ENCODE results near the gene COMMD8.
"Not testable (repeated sequence)": the region's sequence is repeated elsewhere in the genome, so short reads cannot be mapped to it uniquely, and the experiment has no call there.

Gene COMMD8

DNA sequence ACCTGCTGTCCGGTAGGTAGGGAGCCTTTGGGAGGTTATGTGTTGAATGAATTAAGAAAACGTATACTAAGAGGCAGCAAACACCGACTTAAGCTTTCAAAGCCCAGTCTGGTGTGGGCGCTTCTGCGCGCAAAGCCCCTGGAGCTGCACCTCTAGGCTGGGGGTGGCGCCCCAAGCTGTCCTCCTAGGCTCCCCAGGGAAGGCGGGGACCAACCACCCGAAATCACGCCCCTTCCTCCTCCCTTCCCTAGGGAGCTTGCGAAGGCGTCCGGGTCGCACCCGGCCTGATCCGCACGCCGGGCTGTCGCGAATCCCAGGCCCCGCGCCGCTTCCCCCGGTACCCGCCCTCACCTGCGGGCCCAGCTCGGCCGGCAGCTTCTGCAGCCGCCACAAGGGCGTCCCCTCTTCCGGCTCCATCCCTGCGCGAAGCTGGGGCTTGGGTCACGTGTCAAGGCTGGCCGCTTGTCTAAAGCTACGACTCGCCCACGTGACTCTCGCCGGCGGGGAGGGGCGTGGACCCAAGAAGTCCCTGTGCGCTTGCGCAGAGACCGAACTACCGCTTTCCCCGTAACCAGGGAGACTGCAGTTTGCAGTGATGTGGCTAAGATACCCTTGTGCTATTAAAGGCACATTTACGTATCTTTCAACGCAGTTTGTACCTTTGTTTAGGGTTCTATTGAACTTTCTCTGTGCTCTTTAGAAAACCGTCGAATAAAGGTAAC, at the start of gene COMMD8:
TSS of gene COMMD8 (minus strand) at position 468 of the 722 bp plus-strand sequence. CDS start at position 417, 51 bp downstream.
- peak; percentile 95 for DNase-seq (ENCODE audit: low read depth)

- DNase-seq (ENCODE audit: low read depth), result no peak
Measured at GRCh38 chr4:47510506-47511143, 47.1 kb upstream of the COMMD8 start.

DNA sequence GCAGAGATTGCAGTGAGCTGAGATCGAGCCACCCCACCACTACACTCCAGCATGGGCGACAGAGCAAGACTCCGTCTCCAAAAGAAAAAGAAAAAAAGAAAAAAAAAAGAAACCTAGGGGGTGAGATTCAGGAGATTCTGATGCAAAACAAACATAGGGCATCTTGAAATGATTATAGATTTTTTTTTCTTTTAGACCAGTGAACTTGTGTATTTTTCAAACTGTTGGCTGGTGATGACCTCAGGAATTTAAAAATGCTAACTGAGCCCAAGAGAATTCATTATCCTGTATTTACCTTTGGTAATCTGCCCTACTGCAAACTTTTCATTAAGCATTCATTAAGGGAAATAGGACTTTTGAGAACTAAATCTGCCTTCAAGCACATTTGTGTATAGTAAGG, 42.2 kb upstream of the COMMD8 start:
- peak; percentile 13 for DNase-seq (ENCODE audit: low read depth)

- DNase-seq (ENCODE audit: low read depth), result no peak
Measured at GRCh38 chr4:47505147-47505546, 41.6 kb upstream of the COMMD8 start.

DNA sequence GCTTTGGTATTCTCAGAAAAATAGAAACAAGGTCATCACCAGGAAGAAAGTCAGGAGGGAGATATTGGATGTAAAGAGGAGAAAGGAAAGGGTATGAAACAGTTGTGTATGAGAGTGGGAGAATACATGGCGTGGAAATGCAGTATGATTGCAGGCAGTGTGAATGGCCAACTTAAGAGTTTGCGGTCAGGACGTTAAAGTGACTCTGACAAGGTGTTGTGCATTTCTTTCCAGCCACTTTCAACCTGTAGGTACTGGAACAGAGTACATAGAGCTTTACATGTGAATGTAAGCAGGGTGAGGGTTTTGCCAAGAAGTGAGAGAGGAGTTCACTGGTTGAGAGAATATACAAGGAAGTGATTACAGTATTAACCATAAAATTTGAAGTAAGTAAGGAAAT, 37.3 kb upstream of the COMMD8 start:
- no peak for DNase-seq (ENCODE audit: low read depth)

DNA sequence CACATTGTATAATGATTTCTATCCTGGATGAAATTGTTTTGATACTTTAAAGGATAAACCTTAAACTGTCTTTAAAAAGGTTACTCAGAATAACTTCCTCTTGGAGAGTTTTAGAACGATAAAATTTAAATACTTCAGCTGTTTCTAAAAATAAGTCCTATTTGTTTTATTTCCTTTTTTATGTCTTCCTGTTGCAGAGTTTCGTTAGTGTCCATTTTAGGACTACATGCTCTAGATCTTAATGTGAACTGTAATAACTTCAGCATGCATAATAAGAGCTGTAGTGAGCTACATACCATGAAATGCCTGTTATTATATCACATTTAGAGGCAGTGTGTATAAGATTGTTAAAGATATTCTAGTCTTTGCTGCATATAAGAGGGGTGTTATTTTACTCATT, 36.2 kb upstream of the COMMD8 start:
- DNase-seq (ENCODE audit: low read depth), result no peak

DNA sequence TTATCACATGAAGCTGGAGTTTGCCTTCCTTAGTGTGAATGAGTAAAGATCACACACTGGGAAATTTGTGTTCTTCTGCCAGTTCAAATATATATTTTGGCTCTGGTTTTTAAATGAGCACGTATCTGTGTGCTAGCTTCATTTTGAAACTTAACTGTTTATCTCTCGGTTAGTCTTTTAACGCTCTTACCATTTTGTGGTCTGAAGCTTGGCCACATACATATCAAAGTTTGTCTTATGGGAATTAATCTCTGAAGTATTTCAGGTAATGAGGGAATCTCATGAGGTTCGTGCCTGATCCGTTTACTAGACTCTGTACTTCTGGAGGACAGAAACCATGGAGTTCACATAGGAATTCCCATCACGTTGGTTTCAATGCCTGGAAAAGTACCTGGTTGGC, 35.4 kb upstream of the COMMD8 start:
- DNase-seq (ENCODE audit: low read depth), result no peak

- no peak for DNase-seq (ENCODE audit: low read depth)
Measured at GRCh38 chr4:47494124-47494430, 30.6 kb upstream of the COMMD8 start.

DNA sequence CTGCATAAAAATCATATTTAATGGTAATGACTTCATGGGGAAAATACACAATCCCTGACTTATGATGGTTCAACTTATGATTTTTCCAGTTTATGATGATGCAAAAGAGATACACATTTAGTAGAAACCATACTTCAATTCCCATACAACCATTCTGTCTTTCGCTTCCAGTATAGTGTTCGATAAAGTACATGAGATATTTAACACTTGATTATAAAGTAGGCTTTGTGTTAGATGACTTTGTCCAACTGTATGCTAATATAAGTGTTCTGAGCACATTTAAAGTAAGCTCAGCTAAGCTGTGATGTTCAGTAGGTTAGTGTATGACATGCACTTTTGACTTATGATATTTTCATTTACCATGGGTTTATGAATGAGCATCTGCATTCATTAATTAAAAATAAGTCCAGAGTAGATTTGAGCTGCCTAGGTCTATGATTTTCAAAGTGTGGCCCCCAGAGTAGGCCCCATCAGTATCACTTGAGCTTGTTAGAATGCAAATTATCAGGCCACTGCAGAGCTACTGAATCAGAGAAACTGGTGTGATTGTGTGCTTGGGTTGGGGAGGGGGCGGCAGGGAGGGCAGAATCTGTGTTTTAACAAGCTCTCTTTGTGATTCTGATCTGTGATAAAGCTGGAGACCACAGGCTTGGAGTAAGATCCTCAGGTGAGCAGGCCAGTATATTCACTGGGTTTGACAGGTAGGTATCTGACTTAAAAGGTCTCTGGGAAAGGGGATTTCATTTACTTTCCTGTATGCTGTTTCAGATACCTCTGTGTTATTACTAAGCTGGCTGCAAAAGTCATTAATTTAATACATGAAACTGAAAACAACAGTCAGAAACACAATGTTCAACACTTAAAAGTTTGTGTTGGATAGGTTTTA, 30.0 kb upstream of the COMMD8 start:
- no peak for DNase-seq (ENCODE audit: low read depth)

DNA sequence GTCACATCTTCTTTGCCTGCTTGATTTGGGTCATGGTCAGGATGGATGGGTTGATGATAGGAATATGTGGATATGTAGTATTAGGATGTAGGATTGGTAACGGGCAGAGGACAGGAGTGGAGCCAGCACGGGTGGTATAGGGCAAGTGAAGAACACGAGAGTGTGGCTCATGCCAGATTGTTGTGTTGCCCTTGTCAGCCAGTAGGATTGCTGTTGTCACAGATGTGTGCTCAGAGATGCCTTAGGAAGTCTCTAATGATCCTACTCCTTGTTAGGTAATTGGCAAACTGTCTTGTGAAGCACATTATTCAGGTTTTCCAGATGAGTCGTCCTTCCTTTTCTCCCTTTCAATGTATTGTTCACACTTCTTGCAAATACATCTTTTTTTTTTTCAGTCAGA, 27.0 kb upstream of the COMMD8 start:
- DNase-seq (ENCODE audit: low read depth), result peak; percentile 10

GRCh38 chr4:47488706-47489105, 25.2 kb upstream of the COMMD8 start:
- no peak for DNase-seq (ENCODE audit: low read depth)

- DNase-seq (ENCODE audit: low read depth), result not testable (repeated sequence)
Measured at GRCh38 chr4:47486727-47487126, 23.2 kb upstream of the COMMD8 start.

DNA sequence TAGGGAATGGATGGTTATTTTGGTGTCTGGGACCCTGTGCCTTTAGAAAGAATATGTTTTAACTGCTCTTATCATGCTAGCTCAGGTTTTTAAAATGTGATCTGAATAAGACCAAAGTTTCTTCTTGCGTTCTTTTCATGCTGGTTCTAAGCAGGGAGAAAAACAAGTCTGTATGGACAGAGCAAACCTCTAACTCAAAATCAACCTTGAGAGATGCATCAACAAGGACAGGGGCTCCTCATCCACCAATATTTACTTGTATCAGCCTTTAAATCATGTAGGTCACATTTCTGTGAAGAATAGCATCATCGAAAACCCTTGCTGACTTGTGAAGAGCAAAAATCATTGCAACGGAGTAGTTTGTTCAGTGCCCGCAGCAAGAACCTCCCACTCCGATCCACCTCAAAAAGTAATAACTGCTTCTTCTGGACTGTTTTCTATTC, 22.8 kb upstream of the COMMD8 start:
- no peak for DNase-seq (ENCODE audit: low read depth)

- no peak for DNase-seq (ENCODE audit: low read depth)
Measured at GRCh38 chr4:47485768-47486167, 22.3 kb upstream of the COMMD8 start.

GRCh38 chr4:47485047-47485692, 21.7 kb upstream of the COMMD8 start, which contains the start of gene ATP10D:
Gene ATP10D, plus strand, starts transcription at chr4:47485275. Its CDS starts 27,266 bp downstream, at chr4:47512541.
- DNase-seq (ENCODE audit: low read depth), result peak; percentile 86

DNA sequence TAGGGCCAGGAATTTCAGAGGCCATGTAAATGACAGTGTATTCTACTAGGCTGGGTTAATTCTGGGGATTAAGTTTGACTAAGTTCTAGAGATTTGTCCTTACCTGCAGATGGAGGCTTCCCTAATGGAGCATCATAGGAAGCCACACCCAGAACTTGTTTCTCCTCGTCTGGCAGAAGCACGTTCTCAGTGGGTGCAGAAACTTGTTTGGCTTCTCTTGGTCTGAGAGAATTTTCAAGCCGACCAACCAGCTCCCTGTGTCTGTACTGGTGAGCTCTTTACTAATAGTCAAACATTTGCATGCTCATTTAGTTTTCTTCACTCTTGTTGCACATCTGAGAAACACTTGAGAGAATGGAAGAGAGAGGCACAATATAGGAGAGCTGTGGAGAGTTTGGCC, 20.7 kb upstream of the COMMD8 start:
- DNase-seq (ENCODE audit: low read depth), result no peak

- DNase-seq (ENCODE audit: low read depth), result no peak
Measured at GRCh38 chr4:47483745-47484144, 20.2 kb upstream of the COMMD8 start.

DNA sequence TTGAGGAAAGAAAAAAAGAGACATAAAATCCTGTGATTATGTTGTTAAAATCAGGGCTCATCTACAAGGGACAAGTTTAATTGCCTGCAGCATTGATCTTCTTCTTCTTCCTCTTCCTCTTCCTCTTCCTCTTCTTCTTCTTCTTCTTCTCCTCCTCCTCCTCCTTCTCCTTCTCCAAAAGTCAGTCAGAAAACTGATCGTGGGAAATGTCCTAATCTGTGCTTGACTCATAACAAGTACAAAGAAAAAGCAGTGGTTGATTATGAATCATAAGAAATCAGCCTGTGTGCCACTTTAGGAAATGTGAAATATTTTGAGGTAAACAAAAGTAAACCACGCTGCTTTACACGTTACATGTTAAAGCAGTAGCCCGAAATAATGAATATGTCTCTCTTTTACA, 18.8 kb upstream of the COMMD8 start:
- DNase-seq (ENCODE audit: low read depth), result no peak

DNA sequence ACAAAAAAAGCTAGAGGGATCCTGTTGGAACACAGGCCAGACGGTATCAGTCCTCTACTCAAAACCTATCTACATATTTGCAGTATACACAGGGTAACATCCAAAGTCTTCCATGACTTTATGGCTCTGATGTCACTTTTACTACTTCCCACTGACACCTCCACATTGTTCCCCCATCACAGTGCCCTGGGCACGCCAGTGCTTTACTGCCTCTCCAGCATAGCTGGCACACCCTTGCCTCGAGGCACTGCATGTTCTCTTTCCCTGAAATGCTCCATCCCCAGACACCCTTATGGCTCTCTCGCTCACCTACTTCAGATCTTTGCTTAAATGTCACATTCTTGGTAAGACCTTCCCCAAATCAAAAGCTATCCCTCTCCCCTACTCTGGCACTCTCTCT, 15.3 kb upstream of the COMMD8 start:
- DNase-seq (ENCODE audit: low read depth), result no peak

- DNase-seq (ENCODE audit: low read depth), result no peak
Measured at GRCh38 chr4:47475411-47475810, 11.9 kb upstream of the COMMD8 start.

DNA sequence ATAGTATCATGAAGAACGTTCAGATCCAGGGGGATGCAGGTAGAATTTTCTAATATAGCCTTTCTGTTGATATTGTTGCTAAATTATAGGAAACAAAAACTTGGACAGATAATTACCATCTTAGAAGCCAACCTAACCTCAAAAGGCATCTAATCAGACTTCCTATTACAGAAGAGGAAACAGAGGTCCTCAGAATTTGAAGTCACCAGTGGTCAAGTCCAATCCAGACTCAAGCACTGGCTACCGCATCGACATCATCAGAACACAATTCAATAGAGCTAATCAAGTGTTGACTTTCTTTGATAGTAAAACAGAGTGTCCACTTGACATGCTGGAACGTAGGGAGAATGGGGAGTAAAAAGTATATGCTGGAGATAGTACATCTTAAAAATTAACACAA, 11.3 kb upstream of the COMMD8 start:
- DNase-seq (ENCODE audit: low read depth), result no peak

- DNase-seq (ENCODE audit: low read depth), result no peak
Measured at GRCh38 chr4:47473141-47473750, 9.7 kb upstream of the COMMD8 start.
